GM12892 (cell line): ENCODE measurements around the gene NEK5.

Experiments
- POLR2A ChIP-seq: IDR thresholded peaks from 2 replicates; pipeline ENCODE4 v1.6.1; 2011; ENCODE audit warnings: low read depth, low read length, control low read depth
- POLR2AphosphoS5 ChIP-seq: IDR thresholded peaks from 2 replicates; pipeline ENCODE4 v1.6.1; 2011; ENCODE audit warnings: low read depth, low read length, control low read depth

DNA sequence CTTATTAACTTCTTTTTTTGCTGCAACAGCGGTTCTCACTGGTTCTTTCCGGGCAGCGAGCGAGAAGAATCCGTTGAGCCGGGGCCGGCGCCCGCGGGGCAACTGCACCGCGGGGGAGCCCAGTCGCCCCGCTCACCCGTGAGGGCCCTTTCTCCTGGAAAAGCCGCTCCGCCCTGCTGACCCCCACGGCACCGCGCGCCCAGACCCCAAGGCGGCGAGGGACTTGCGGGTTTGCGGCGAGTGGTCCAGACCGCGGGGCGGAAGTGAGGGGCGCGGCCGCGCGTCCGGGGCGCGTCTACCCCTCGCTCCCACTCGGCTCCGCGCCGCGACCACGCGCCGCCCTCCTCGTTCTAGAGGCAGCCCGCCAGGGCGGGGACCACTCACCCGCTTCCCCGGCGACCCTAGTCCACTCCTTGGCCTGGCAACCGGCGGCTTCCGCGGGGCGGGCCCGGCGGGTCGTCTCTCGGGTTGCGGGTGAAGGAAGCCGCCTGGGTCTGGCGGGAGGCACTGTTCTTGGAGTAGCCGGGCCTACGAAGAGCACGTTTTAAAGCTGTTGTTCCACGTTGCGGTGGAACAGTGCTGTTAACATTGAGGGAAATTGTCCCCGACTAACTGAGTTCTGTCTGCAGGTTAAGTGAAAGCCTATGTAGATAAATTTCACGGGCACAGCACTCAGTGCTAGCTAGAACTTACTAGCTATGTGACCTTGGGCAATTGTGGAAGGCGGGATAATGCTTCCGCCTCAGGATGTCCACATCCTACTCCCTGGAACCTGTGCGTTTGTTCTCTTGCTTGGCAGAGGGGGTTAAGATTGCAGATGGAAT lies 30.5 kb upstream of the NEK5 start, which contains the start of gene NEK3:
- TF ChIP-seq POLR2A: no peak
- no peak for TF ChIP-seq POLR2AphosphoS5
